GM21786 (cell line): ENCODE measurements around the gene ANKRD33B.
"Not testable (repeated sequence)": the region's sequence is repeated elsewhere in the genome, so short reads cannot be mapped to it uniquely, and the experiment has no call there.

Source experiments
- ATAC-seq: cut with Tn5 transposase; IDR thresholded peaks from one replicate; pipeline ENCODE4 v1.9.1; 2021; ENCODE audit not compliant: unreplicated experiment

Gene ANKRD33B

GRCh38 chr5:10556289-10556807, 7.5 kb upstream of the ANKRD33B start:
- ATAC-seq = no peak

- no peak for ATAC-seq
Measured at GRCh38 chr5:10556893-10557746, 6.8 kb upstream of the ANKRD33B start.

- ATAC-seq = no peak
Measured at GRCh38 chr5:10559151-10559550, 4.7 kb upstream of the ANKRD33B start.

GRCh38 chr5:10559871-10560270, 4.0 kb upstream of the ANKRD33B start:
- no peak for ATAC-seq

DNA sequence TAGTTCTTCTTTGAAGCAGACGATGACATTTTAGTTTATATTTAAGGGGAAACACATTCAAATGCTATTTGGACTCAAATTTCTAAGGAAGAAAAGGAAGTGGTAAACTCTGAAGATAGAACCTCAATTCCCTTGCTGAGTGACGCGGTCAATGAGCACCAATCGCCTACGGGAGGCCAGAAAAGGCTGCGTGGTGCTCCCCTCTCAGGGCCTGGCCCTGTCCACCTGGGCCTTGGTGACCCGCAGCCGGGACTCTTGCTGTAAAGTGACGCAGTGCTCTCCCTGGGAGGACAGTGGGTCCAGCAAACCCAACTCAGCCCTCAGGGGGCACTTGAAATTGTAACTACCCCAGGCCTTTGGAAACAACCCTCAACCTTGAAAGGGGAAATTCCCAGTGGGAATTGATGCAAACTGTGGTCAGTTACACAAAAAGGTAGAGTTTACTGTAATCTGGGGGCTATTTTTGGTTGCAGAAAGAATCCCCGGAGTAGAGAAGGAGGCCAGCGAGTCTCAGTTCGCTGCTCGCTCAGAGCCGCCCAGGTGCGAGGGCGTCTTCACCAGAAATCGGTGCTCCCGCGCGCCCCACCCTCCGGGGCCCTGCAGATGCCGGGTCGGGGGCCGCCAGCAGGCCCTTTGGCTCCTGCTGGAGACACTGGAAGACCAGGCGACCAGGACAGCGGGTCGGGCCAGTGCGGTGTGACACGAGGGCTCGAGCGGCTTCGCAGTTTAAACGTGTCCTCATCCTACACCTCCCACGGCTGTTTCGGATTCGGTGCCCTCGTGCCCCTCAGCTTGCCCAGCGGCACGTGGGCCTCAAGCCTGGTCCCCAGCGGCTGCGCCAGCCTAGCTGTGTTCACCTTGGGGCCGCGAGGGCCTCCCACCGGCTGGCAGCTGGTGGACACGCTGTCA, 1.4 kb upstream of the ANKRD33B start:
- peak; percentile 23 for ATAC-seq

GRCh38 chr5:10563110-10563944, 543 bp upstream of the ANKRD33B start:
- ATAC-seq = peak; percentile 19

DNA sequence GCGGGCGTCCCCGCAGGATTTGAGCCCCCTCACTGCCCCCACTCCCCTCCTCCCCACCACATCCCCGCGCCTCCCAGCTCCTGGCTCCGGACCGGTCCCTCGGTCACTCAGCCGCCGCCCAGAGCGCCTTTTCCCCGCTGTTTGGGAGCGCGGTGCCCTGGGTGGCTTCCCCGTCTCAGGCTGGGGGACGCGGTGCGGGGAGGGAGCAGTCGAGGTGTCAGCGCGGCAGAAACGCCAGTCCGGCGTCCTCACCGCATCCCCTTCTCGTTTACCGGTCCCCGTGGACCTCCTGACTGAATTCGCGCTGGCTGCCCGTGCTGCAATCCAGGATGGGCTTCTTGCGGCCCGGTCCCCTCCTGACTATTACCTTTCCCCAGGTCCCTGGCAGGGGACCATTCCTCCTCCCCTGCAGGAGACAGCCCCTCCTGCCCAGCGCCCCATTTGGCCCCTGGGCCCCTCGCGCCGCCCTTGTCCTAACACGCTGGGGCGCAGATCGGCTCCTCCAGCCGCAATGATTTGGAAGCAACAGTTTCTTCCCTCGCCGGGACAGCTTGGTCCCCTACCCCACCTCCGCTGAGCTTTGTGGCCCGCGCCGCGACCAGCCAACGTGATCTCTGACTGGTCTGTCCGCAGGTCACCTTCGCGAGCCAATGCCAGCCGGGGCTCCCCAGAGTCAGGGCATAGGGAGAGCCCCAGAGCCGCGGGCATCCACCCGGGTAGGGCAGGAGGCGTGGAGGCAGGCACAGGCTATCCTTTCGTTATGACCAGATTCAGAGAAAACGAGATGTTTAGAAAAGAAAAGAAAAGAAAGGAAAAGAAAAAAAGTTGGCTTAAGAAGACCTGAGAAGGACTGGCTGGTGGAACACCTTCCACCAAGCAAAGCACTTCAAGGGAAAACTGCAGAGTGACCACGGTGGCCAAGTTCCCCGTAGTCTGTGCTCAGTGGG, 1.2 kb downstream of the ANKRD33B start:
- ATAC-seq = no peak

- ATAC-seq = no peak
Measured at GRCh38 chr5:10565785-10566542, 2.1 kb downstream of the ANKRD33B start.

DNA sequence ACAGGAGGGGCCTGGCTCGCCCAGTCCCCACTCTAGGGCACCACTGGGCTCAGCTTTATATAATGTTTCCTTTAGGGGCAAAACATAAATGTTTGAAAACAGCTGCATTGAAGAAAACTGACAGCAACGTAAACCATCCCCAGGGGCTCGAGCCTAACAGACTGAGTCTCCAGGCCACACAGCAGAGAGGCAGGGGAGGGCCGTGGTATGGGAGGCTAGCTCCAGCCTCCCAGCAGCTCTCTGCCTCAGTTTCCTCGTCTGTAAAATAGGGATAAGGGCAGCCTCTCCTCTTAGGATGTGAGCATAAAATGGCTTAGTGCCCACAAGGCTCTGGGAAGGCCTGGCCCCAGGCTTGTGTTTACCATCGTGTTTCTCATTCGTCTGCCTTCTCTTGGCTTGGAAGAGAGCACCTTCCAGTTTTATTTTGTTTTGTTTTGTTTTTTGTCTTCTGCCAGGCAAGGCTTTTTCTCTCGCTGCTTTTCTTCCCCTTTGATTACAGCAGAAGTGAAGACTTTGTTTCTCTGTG, 2.7 kb downstream of the ANKRD33B start:
- ATAC-seq = no peak

DNA sequence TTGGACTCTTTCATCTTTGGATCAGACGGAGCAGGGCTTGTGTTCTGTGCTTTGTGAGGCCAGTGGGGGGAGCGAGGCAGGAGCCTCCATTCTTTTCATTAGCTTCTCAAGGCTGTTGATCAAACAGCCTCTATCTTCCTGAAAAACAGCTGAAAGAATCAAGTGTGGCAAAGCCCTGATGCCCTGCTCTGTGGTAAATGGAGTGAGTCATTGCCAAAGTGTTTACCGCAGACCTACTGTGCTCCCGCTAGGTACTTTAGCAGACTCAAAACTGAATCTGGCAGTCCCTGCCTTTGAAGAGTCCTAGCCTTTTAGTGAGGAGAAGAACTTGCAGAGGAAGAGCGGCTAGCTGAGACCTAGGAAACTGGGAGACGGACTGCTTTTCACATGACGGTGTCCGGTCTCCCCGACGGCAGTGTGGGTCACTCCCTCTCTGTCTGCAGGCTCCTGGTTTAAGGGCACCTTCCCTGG, 3.3 kb downstream of the ANKRD33B start:
- no peak for ATAC-seq

DNA sequence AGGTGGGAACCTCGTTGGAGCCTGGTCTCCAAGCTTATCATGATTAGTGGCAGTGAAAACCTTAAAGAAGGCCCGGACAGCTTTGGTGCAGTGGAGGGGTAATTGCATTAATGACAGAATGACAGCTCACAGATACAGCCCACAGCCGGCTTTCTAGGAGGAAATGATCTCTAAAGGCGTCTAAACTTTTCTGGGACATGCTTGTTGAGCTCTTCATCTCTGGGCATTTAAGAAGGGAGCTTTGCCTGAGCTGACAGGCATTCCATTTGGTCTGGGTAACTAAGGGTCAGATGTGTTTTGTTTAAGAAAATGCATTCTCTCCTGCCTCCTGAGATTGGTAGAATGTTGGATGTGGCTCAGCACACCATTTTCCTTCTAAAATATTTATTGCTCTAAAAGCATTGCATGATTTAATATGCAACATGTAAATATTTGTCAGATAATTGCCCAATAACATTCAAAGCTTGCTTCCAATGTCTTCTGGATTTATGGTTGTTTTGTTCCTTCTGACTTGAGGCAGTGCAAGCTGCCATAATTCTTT, 4.0 kb downstream of the ANKRD33B start:
- ATAC-seq = no peak

GRCh38 chr5:10570540-10570939, 6.7 kb downstream of the ANKRD33B start:
- not testable (repeated sequence) for ATAC-seq

- ATAC-seq = no peak
Measured at GRCh38 chr5:10572451-10572850, 8.6 kb downstream of the ANKRD33B start.

DNA sequence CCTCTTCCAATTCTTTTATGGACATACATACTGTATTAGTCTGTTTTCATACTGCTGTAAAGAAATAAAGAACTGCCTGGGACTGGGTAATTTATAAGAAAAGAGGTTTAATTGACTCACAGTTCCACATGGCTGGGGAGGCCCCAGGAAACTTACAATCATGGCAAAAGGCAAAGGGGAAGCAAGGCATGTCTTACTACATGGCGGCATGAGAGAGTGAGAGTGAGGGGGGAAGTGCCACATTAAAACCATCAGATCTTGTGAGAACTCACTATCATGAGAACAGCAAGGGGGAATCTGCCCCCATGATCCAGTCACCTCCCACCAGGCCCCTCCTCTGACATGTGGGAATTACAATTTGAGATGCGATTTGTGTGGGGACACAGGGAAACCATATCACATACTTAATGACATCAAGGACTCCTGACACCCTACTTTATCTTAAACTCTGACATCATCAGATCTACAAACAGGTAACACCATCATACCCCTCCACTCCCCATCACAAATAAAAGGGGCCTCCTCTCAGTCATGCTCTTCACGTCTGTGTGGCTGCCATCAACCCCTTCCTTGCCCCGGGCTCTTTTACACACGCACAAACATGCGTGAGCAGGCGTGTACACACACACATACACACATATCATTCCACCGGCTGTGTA, 9.7 kb downstream of the ANKRD33B start:
- ATAC-seq = no peak

- ATAC-seq = not testable (repeated sequence)
Measured at GRCh38 chr5:10574879-10575278, 11.0 kb downstream of the ANKRD33B start.

- no peak for ATAC-seq
Measured at GRCh38 chr5:10576121-10576789, 12.4 kb downstream of the ANKRD33B start.

DNA sequence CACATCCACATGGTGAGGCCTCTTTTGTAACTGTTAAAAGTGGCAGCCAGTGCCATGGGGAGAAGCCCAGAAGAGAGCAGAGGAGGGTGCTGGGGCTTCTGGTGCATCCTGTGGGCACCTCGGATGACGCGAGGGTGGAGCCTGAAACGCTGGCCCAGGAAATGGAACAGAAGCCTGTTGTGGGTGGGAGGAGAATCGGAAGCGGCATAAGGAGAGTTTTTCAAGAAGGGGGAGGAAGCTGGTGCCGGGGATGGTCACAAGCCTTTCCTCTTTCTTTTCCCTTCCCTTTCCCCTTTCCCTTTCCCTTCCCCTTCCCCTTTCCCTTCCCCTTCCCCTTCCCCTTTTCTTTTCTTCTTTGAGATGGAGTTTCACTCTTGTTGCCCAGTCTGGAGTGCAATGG, 12.9 kb downstream of the ANKRD33B start:
- no peak for ATAC-seq
